Measurements from ENCODE around the gene TTC33.
"Not testable (repeated sequence)": the region's sequence is repeated elsewhere in the genome, so short reads cannot be mapped to it uniquely, and the experiment has no call there.

TTC33 gene

DNA sequence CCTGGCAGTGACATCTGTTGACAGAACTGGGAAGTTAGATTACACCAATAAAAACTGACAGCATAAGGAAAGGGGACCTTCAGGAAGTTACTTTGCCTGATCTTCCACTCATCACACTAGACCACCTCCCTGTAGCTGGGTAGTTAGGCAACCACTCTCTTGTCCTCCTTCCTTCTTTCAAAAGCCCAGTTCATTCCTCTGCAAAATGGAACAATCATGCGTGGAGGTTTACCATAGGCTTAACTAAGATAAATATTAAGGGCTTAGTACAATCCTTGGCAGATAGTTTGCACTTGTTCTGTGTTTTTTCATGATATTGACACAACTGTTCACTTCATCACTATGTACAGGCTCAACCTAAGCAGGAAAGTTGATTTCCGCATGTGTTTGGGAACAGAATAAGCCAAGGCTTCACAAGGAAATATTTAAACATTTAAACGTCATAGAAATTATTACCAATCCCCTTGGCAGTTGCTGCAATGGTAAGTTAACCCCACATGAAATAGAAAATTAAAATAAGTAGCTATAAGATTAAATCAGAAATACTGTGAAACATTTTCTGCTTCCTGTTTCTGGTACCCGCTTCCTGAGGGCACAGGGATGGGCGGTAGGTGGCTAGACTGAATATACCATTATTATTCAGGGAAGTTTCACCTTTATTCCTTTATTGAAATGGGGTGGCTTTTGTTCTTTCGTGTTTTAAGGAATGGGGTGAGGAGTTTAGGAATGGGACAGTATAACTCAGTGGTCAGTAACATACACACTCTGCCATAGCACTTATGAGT, 86.0 kb downstream of the TTC33 start:
- no peak overlapping the region for H3K27ac Mint-ChIP-seq
- H3K4me1 Mint-ChIP-seq = peaks cover 36% of the 10 kb centered on the region
- H3K36me3 Mint-ChIP-seq = no peaks in the 10 kb centered on the region
- ATAC-seq (no peak), DNase-seq (ENCODE audit: low spot score in 2 of 2) (no peak)
- no peaks in the 10 kb centered on the region for H3K9me3 Mint-ChIP-seq
- H3K4me3 Mint-ChIP-seq = no peak overlapping the region

DNA sequence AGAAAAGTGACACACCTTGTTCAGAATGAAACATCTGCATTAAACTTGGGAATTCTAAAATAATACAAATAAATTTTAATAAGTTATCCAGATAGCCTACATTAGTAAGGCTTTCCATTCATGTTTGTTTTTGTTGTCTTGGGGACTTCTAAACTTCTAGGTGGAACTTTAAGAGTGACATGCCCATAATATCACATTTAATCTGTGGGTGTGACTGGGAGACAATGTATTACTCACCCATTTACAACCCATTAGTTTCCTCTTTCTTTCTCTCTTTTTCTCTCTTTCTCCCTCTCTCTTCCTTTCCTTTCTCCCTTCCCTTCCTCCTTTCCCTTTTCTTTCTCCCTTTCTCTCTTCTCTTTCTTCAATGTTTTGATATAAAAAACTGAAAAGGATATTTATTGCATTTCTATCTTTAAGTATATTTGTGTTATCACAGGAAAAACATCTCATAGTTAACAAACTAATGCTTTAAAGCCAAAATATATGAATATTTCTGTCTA, 88.5 kb downstream of the TTC33 start:
- Mint-ChIP-seq H3K4me3 (no peak overlapping the region), H3K27ac (no peak overlapping the region), H3K36me3 (no peaks in the 10 kb centered on the region), H3K4me1 (peaks cover 21% of the 10 kb centered on the region), H3K9me3 (no peaks in the 10 kb centered on the region)
- no peak for ATAC-seq
- no peak for DNase-seq (ENCODE audit: low spot score in 2 of 2)

DNA sequence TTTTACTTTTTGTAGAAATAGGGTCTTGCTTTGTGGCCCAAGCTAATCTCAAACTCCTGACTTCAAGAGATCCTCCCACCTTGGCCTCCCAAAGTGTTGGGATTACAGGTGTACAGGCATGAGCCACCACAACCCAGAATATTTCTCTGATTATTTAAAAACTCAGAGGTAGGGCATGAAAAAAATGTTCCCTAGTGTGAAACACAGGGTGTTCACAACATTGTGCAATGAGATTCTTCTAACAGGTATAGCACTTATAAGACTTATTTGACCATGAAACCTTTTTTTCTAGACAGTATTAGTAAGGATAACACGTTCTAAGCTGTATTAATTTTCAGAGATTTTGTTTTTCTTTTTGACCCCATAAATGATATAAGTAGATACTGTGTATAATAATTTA, 89.1 kb downstream of the TTC33 start:
- ATAC-seq (no peak), DNase-seq (ENCODE audit: low spot score in 2 of 2) (no peak)
- H3K36me3 Mint-ChIP-seq = no peaks in the 10 kb centered on the region
- H3K27ac Mint-ChIP-seq = no peak overlapping the region
- H3K9me3 Mint-ChIP-seq = no peaks in the 10 kb centered on the region
- peaks cover 21% of the 10 kb centered on the region for H3K4me1 Mint-ChIP-seq
- H3K4me3 Mint-ChIP-seq = no peak overlapping the region

DNA sequence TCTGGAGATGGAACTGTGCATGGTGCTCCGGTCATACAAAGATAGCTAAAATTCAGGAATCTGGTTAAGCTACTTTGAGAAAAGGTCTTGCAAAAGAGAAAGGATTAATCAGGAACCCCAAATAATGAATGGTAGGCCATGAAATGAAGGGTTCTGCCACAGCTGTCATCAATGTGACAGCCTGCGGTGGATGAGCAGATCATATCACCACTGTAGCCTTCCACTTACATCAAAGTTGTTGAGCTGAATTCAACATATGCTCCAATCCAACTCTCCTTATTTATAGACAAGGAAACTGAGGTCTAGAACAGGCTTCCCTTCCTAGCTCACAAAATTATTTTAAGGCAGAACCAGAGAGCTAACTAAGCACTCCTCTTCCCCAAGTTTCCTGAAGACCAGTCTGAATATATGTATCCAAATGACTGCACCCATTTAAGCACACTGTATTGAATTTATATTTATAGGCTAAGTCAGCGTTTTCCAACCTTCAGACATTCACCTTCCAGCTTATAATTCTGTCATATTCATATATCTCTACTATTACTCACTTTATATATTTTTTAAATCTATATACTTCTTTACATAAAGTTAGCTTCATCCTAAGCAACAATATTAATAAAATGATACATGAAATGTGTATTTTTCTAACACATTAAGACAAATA, 90.0 kb downstream of the TTC33 start:
- Mint-ChIP-seq H3K9me3 (no peaks in the 10 kb centered on the region), H3K27ac (no peak overlapping the region), H3K4me1 (peaks cover 21% of the 10 kb centered on the region), H3K36me3 (no peaks in the 10 kb centered on the region), H3K4me3 (no peak overlapping the region)
- DNase-seq (ENCODE audit: low spot score in 2 of 2) = no peak
- no peak for ATAC-seq

DNA sequence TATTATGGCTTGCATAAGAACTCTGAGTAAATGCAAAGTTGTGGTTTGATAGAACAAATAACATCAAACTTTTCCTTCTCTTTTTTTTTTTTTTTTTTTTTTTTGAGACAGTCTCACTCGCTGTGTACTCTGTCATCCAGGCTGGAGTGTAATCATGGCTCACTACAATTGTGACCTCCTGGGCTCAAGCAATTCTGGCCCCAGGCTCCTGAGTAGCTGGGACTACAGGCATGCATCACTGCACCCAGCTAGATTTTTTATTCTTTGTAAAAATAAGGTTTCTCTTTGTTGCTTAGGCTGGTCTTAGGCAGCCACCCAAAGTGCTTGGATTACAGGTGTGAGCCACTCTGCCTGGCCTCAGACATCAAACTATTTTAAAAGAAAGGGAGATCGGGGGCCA, 95.0 kb downstream of the TTC33 start:
- DNase-seq (ENCODE audit: low spot score in 2 of 2) = no peak
- peaks cover 6% of the 10 kb centered on the region for H3K4me1 Mint-ChIP-seq
- no peak for ATAC-seq

DNA sequence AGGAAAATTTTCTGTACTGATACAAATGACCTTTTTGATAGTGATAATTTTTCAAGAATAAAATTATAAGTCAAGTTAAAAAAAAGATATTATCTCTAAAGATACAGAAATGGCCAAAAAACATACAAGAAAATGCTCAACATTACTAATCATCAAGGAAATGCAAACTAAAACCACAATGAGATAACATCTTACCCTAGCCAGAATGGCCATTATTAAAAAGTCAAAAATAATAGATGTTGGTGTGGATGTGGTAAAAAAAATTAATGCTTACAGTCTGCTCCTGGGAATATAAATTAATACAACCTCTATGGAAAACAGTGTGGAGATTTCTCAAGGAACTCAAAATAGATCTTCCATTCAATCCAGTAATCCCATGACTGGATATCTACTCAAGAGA, 99.0 kb downstream of the TTC33 start:
- H3K9me3 Mint-ChIP-seq = no peaks in the 10 kb centered on the region

More for the DNA sequence above, 95.0 kb downstream of the TTC33 start:
- Mint-ChIP-seq H3K4me3 (no peak overlapping the region), H3K9me3 (no peaks in the 10 kb centered on the region), H3K27ac (no peak overlapping the region), H3K36me3 (no peaks in the 10 kb centered on the region)

DNA sequence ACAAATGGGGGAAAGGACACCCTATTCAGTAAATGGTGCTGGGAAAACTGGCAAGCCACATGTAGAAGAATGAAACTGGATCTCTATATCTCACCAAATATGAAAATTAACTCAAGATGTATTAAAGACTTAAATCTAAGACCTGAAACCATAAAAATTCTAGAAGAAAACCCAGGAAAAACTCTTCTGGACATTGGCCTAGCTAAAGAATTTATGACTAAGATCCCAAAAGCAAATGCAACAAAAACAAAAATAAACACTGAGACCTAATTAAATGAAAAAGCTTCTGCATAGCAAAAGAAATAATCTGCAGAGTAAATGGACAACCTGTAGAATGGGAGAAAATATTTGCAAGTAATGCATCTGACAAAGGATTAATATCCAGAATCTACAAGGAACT, 99.7 kb downstream of the TTC33 start:
- H3K4me1 Mint-ChIP-seq = peaks cover 44% of the 10 kb centered on the region
- not testable (repeated sequence) for DNase-seq (ENCODE audit: low spot score in 2 of 2); ATAC-seq; H3K9me3 Mint-ChIP-seq; H3K27ac Mint-ChIP-seq; H3K36me3 Mint-ChIP-seq; H3K4me3 Mint-ChIP-seq

More for the DNA sequence above, 99.0 kb downstream of the TTC33 start:
- Mint-ChIP-seq H3K4me3 (no peak overlapping the region), H3K4me1 (peaks cover 44% of the 10 kb centered on the region), H3K27ac (no peak overlapping the region), H3K36me3 (no peaks in the 10 kb centered on the region)
- DNase-seq (ENCODE audit: low spot score in 2 of 2) = no peak
- no peak for ATAC-seq

DNA sequence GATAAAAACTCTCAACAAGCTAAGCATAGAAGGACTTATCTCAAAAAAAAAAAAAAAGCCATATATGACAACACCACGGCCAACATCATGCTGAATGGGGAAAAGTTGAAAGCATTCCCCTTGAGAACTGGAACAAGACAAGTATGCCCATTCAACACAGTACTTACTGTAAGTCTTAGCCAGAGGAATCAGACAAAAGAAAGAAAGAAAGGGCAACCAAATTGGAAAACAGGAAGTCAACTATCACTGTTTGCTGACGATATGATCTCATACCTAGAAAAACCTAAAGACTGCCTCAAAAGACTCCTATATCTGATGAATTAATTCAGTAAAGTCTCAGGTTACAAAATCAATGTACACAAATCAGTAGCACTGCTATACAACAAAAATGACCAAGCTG, 100.6 kb downstream of the TTC33 start:
- DNase-seq (ENCODE audit: low spot score in 2 of 2) (no peak), ATAC-seq (peak; percentile 48)
- H3K4me3 Mint-ChIP-seq = peak overlapping the region; percentile 47
- no peak overlapping the region for H3K27ac Mint-ChIP-seq
- H3K36me3 Mint-ChIP-seq = no peaks in the 10 kb centered on the region
- peaks cover 48% of the 10 kb centered on the region for H3K4me1 Mint-ChIP-seq
- H3K9me3 Mint-ChIP-seq = no peaks in the 10 kb centered on the region

DNA sequence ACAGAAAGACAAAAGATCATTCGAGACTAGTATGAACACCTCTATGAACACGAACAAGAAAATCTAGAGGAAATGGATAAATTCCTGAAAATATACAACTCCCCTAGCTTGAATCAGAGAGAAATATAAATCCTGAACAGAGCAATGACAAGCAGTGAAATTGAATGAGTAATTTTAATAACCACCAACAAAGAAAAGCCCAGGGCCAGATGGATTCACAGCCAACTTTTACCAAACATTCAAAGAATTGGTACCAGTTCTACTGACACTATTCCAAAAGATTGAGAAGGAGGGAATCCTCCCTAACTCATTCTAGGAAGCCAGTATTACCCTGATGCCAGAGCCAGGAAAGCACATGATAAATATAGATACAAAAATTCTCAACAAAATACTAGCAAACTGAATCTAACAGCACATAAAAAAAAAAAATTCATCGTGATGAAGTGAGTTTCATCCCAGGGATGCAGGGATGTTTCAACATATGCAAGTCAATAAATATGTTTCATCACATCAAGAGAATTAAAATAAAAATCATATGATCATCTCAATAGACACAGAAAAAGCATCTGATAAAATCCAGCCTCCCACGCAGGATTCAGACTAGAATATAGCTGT, 101.3 kb downstream of the TTC33 start:
- H3K9me3 Mint-ChIP-seq = no peaks in the 10 kb centered on the region
- peaks cover 54% of the 10 kb centered on the region for H3K4me1 Mint-ChIP-seq
- ATAC-seq (no peak), DNase-seq (ENCODE audit: low spot score in 2 of 2) (no peak)
- peak overlapping the region; percentile 47 for H3K4me3 Mint-ChIP-seq
- peak overlapping the region; percentile 30 for H3K27ac Mint-ChIP-seq
- no peaks in the 10 kb centered on the region for H3K36me3 Mint-ChIP-seq

DNA sequence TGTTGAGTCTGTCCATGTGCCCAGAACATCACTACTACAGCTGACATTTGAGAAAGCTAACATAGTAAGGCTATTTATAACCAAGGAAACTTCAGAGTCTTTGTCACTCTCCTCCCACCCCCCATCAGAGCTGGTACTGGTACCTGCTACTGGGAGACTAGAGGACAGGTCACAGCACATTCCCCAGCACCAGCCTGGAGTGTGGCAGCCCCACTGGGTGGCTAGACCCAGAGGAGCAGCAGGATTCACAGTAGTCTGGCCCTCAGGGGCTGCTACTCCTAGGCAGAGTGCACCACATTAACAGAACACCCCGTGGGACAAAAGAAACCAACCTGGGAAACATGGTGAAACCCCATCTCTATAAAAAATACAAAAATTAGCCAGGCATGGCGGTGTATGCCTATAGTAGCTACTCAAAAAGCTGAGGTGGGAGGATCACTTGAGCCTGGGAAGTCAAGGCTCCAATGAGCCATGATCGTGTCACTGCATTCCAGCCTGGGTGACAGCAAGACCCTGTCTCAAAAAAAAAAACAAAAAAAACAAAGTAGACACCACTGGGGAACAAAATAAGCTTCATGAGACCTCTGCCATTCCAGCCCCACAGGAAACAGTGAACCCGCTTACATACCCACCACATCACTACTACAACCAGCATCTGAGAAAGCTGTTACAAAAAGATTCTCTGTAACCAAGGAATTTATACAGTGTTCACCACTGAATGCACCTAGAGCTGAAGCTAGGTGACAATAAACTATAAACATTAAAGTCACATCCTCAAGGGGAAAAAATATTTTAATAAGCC, 102.3 kb downstream of the TTC33 start:
- peak; percentile 29 for ATAC-seq
- Mint-ChIP-seq H3K27ac (peak overlapping the region; percentile 30), H3K9me3 (no peaks in the 10 kb centered on the region), H3K4me3 (peak overlapping the region; percentile 47), H3K4me1 (peaks cover 55% of the 10 kb centered on the region), H3K36me3 (no peaks in the 10 kb centered on the region)
- no peak for DNase-seq (ENCODE audit: low spot score in 2 of 2)

DNA sequence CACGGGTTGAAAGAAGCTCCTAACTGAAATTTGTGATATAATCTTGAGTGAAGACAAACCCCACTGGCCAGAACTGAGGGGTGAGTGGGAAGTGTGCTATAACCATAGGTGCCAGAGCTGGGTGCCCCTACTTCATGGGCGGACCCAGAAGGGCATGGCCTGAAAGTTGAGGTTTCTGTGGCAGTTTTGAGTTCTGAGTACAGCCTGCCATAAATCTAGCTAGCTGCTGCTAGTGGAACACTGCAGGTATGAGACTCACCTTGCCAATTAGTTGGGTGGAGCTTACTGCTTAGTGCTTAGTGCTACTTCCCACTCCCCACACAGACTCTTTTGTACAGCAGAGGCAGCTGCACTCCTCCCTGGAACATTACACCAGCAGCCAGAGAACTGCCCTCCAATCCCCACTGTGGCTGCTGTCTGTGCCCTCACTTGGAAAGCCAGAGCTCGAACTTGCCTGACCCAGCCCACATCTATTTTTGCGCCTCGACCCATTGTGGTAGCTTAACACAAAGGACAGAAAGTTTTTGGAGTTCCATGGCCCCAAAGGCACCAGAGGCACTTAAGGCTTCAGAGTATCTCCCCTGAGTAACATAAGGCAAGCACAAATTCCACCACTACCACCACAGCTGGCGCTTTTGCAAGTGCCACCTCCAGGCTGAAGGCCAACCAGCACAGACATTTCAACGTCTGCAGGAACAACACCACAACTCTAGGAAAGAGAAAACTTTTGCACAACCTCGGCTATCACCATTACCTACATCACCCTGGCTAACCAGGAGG, 103.1 kb downstream of the TTC33 start:
- H3K4me3 Mint-ChIP-seq = peak overlapping the region; percentile 47
- H3K36me3 Mint-ChIP-seq = no peaks in the 10 kb centered on the region
- H3K27ac Mint-ChIP-seq = peak overlapping the region; percentile 30
- peak in 1 of 2 donors; percentile 60 for DNase-seq (ENCODE audit: low spot score in 2 of 2)
- peak; percentile 83 for ATAC-seq
- H3K4me1 Mint-ChIP-seq = peaks cover 60% of the 10 kb centered on the region
- H3K9me3 Mint-ChIP-seq = no peaks in the 10 kb centered on the region

DNA sequence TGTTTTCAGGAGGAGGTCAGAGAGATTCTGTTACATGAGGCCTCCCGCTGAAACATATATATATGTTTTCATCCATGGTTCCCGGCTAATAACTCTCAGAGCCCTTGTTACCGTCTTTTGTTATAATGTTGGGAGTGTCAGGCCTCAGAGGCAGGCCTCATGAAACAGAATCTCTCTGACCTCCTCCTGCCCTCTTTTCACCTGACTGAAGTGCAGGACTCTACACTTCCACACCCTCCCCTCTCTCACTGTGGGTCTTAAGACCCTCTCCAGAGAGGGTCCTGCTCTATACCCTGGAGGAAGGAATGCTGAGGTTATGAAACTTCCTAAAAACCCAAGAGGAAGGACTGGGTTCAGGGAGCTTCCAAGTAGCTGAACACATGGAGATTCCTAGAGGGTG, 104.6 kb downstream of the TTC33 start:
- H3K27ac Mint-ChIP-seq = no peak overlapping the region
- H3K4me3 Mint-ChIP-seq = no peak overlapping the region
- no peaks in the 10 kb centered on the region for H3K9me3 Mint-ChIP-seq
- H3K36me3 Mint-ChIP-seq = no peaks in the 10 kb centered on the region
- no peak for DNase-seq (ENCODE audit: low spot score in 2 of 2)
- H3K4me1 Mint-ChIP-seq = peaks cover 59% of the 10 kb centered on the region
- ATAC-seq = no peak

DNA sequence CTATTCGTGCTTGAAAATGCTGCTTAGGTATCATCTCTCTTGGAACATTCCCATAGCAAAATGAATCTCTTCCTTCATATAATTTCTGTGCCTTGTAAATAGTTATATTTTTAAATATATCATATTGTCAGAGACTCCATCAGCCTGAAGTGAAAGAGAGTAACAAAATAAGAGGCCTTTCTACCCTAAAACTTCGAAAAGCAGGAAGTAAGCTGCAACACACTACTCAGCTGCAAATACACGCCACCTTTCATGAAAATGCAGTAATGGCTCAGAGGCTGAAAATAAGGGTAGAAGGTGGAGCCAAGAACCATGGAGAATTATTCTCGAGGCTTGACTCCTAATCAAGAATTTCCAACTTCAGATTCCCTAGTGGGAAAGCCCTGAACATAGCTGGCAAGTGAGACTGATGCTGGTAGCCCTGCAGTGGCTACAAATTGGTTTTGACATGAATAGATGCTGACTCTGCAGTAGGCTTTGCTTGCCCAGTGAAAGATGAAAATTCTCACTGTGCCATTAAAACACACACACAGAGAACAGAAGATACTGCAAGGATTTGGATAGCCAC, 106.2 kb downstream of the TTC33 start:
- DNase-seq (ENCODE audit: low spot score in 2 of 2) = no peak
- Mint-ChIP-seq H3K4me1 (peaks cover 44% of the 10 kb centered on the region), H3K27ac (peak overlapping the region; percentile 44), H3K4me3 (no peak overlapping the region), H3K9me3 (no peaks in the 10 kb centered on the region), H3K36me3 (no peaks in the 10 kb centered on the region)
- no peak for ATAC-seq

DNA sequence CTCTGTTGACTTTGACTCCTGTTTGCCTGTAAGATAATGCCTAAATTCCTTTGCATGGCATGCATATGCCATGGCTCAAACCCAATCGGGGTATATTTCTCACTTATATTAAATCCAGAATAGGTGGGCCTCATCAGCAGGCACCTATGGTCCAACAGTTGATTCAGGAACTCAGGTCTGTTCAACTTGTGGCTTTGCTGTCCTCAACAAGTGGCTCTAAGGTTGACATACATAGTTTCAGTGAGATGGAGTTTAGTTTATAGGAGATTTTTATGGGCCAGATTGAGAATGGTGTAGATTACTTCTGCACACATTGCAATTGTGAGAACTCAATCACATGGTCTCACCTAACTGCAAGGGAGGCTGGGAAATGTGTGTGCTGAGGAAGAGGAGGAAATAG, 107.6 kb downstream of the TTC33 start:
- DNase-seq (ENCODE audit: low spot score in 2 of 2) (no peak), ATAC-seq (no peak)
- Mint-ChIP-seq H3K4me1 (peaks cover 30% of the 10 kb centered on the region), H3K9me3 (no peaks in the 10 kb centered on the region), H3K27ac (no peak overlapping the region), H3K36me3 (no peaks in the 10 kb centered on the region), H3K4me3 (no peak overlapping the region)
